A549 (cell line): ENCODE measurements around the gene SPIN3. TPM values are rescaled to one million over a fixed set of nuclear protein-coding genes. Genes with fewer than 3 reads are reported as not detected.

Experiments used
- ATAC-seq, 2 experiments: fragments of 200-7000 bp in 1 of 2; fragments of >200 bp in 1 of 2; cut with Nextera tagmentation in 1 of 2; cut with Tn5 transposase in 1 of 2; 3 replicates each; pipeline versions ENCODE4 v1.8.0 to v1.9.1; 2018 to 2020; ENCODE audit warnings: mild to moderate bottlenecking in 1 of 2, moderate library complexity in 1 of 2
- CTCF ChIA-PET: fragments of 300-600 bp; sonication (Branson Sonifier 250); formaldehyde crosslinking; extraction: SDS; loops from one replicate; lab custom pipeline; 2021; ENCODE audit warnings: antibody characterized with exemption, inconsistent platforms; lab: Yijun Ruan, JAX
- POLR2A ChIA-PET: fragments of 350-600 bp; formaldehyde crosslinking; extraction: SDS; loops from one replicate; lab custom pipeline; 2021; ENCODE audit warnings: antibody characterized with exemption, inconsistent platforms; lab: Yijun Ruan, JAX
- DNase-seq, 2 experiments: peaks; one replicate each; pipeline versions ENCODE4 v3.0.0 to v3.0.0-alpha.2; 2011 to 2016; ENCODE audit warnings: low read depth in 1 of 2, low spot score in 1 of 2
- FAIRE-seq: peaks from 2 replicates; lab custom pipeline; 2011; peaks lifted over from hg19 to GRCh38; lab: Jason Lieb, UNC
- H3K27ac ChIP-seq, 2 experiments: fragments of >200 bp; sonication (Bioruptor Twin); formaldehyde crosslinking; 3 replicates each; pipeline ENCODE4 v1.5.1; 2016 to 2017
- H3K4me1 ChIP-seq: fragments of >200 bp; sonication (Bioruptor Twin); formaldehyde crosslinking; 3 replicates; pipeline ENCODE4 v1.6.1; 2016
- H3K4me2 ChIP-seq: fragments of >200 bp; sonication (Bioruptor Twin); formaldehyde crosslinking; 3 replicates; pipeline ENCODE4 v1.6.1; 2016
- H3K4me3 ChIP-seq: fragments of >200 bp; sonication (Bioruptor Twin); formaldehyde crosslinking; 3 replicates; pipeline ENCODE4 v1.5.1; 2016
- H3K9me3 ChIP-seq: fragments of >200 bp; sonication (Bioruptor Twin); formaldehyde crosslinking; 3 replicates; pipeline ENCODE4 v1.6.1; 2016
- BHLHE40 ChIP-seq: IDR thresholded peaks from 2 replicates; pipeline ENCODE4 v1.6.1; 2012; ENCODE audit warnings: low read depth, low read length, inconsistent platforms
- CBX2 ChIP-seq: fragments of 200-600 bp; sonication (generic); IDR thresholded peaks from 2 replicates; pipeline ENCODE4 v1.6.1; 2016; ENCODE audit warnings: low read depth, mild to moderate bottlenecking, borderline replicate concordance
- CBX8 ChIP-seq: fragments of 200-600 bp; sonication (generic); IDR thresholded peaks from 2 replicates; pipeline ENCODE4 v1.6.1; 2016
- CEBPB ChIP-seq, 2 experiments: fragments of >200 bp in 1 of 2; sonication (Bioruptor Twin) in 1 of 2; formaldehyde crosslinking in 1 of 2; IDR thresholded peaks; 2 replicates each; pipeline ENCODE4 v1.6.1; 2012 to 2016
- CHD2 ChIP-seq: fragments of 150-350 bp; IDR thresholded peaks from 2 replicates; pipeline ENCODE4 v1.6.1; 2014; ENCODE audit warnings: low read length; ENCODE audit not compliant: partially characterized antibody
- ELK1 ChIP-seq: fragments of 150-350 bp; IDR thresholded peaks from 2 replicates; pipeline ENCODE4 v1.6.1; 2014; ENCODE audit warnings: low read depth, mild to moderate bottlenecking, low read length
- EP300 ChIP-seq, 2 experiments: fragments of >200 bp; sonication (Bioruptor Twin); formaldehyde crosslinking; IDR thresholded peaks; 2 replicates in 1 of 2; 3 replicates in 1 of 2; pipeline ENCODE4 v1.6.1; 2016 to 2017
- ESRRA ChIP-seq: fragments of 150-350 bp; IDR thresholded peaks from 2 replicates; pipeline ENCODE4 v1.6.1; 2014; ENCODE audit warnings: mild to moderate bottlenecking, low read length, borderline replicate concordance
- FOXS1 ChIP-seq: fragments of 250-450 bp; sonication (Bioruptor Pico); IDR thresholded peaks from 2 replicates; pipeline ENCODE4 v1.5.0; 2020; ENCODE audit warnings: mild to moderate bottlenecking, moderate library complexity
- GATA3 ChIP-seq: IDR thresholded peaks from 2 replicates; pipeline ENCODE4 v1.6.1; 2012; ENCODE audit warnings: borderline replicate concordance
- HEYL ChIP-seq: fragments of 250-450 bp; sonication (Bioruptor Pico); IDR thresholded peaks from 2 replicates; pipeline ENCODE4 v1.8.0; 2021; ENCODE audit warnings: mild to moderate bottlenecking, moderate library complexity
- HOXA7 ChIP-seq: fragments of 250-450 bp; sonication (Bioruptor Pico); IDR thresholded peaks from 2 replicates; pipeline ENCODE4 v1.5.0; 2020; ENCODE audit warnings: mild to moderate bottlenecking, moderate library complexity
- JUN ChIP-seq, 2 experiments: fragments of >200 bp; sonication (Bioruptor Twin); formaldehyde crosslinking; IDR thresholded peaks; 2 replicates in 1 of 2; 3 replicates in 1 of 2; pipeline ENCODE4 v1.6.1; 2016 to 2017
- KDM1A ChIP-seq: fragments of 200-600 bp; sonication (generic); IDR thresholded peaks from 2 replicates; pipeline ENCODE4 v1.6.1; 2016; ENCODE audit warnings: low read depth, mild to moderate bottlenecking
- KDM5A ChIP-seq: fragments of 200-600 bp; sonication (generic); IDR thresholded peaks from 2 replicates; pipeline ENCODE4 v1.6.1; 2016; ENCODE audit warnings: antibody characterized with exemption, mild to moderate bottlenecking
- MAFK ChIP-seq: fragments of 450-650 bp; IDR thresholded peaks from 2 replicates; pipeline ENCODE4 v1.6.1; 2014; ENCODE audit not compliant: partially characterized antibody
- PBX3 ChIP-seq: IDR thresholded peaks from 2 replicates; pipeline ENCODE4 v1.6.1; 2012
- RAD21 ChIP-seq, 2 experiments: fragments of >200 bp in 1 of 2; sonication (Bioruptor Twin) in 1 of 2; formaldehyde crosslinking in 1 of 2; IDR thresholded peaks in 1 of 2; conservative IDR thresholded peaks in 1 of 2; 2 replicates in 1 of 2; 3 replicates in 1 of 2; pipeline ENCODE4 v1.6.1; 2012 to 2018; ENCODE audit warnings: inconsistent platforms in 1 of 2
- RNF2 ChIP-seq: fragments of 200-600 bp; sonication (generic); IDR thresholded peaks from 2 replicates; pipeline ENCODE4 v1.6.1; 2016; ENCODE audit warnings: low read depth, mild to moderate bottlenecking, antibody characterized with exemption, moderate library complexity, borderline replicate concordance
- whole genome bisulfite sequencing: methylation state at CpG from one replicate; pipeline ENCODE4 v1.1.6; 2017; ENCODE audit errors: missing lambda C conversion rate; 5-methylcytosine and 5-hydroxymethylcytosine counted together
- polyA plus RNA-seq, 4 experiments: library from polyadenylated mRNA; depleted of rRNA in 3 of 4; stranded (reverse); fragments of >200 nt; fragmentation: RNase III in 1 of 4; extraction: RNeasy Plus Mini Kit Qiagen cat#74134 plus additional on column Dnase treatment in 1 of 4; gene quantifications; 2 replicates in 3 of 4; 3 replicates in 1 of 4; pipeline ENCODE4 v1.2.3, GENCODE V29; 2011 to 2017
- TF ChIP-seq, protein P1 (sequence below): fragments of 450-650 bp; IDR thresholded peaks from 2 replicates; pipeline ENCODE4 v1.6.1; 2014; ENCODE audit warnings: antibody characterized with exemption
- TF ChIP-seq, protein P2 (sequence below): fragments of >200 bp; sonication (Bioruptor Twin); formaldehyde crosslinking; IDR thresholded peaks from 3 replicates; pipeline ENCODE4 v1.6.1; 2016

The SPIN3 gene
- polyA plus RNA-seq, 2 of the 4 experiments (the other 2 are of a cell fraction): 10.3 to 17.5 TPM

DNA sequence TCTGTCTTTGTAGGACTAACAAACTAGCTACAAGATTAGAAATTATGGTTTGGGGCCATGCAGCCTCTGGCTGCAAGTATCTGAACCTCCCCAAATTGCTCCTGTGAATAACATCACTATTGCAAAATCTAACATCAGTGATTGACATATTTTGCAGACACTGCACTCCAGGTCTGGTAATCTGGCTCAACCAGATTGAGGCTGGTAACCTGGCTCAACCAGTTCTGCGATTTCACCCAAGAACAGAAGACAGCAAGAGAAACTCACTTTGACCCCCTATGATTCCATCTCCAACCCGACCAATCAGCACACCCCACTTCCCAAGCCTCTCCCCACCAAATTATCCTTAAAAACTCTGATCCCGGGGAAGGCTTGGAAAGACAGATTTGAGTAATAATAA lies 20.9 kb downstream of the SPIN3 start (continued):
- TF ChIP-seq, protein P1, sequence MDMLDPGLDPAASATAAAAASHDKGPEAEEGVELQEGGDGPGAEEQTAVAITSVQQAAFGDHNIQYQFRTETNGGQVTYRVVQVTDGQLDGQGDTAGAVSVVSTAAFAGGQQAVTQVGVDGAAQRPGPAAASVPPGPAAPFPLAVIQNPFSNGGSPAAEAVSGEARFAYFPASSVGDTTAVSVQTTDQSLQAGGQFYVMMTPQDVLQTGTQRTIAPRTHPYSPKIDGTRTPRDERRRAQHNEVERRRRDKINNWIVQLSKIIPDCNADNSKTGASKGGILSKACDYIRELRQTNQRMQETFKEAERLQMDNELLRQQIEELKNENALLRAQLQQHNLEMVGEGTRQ: no peak
- TF ChIP-seq, protein P2, sequence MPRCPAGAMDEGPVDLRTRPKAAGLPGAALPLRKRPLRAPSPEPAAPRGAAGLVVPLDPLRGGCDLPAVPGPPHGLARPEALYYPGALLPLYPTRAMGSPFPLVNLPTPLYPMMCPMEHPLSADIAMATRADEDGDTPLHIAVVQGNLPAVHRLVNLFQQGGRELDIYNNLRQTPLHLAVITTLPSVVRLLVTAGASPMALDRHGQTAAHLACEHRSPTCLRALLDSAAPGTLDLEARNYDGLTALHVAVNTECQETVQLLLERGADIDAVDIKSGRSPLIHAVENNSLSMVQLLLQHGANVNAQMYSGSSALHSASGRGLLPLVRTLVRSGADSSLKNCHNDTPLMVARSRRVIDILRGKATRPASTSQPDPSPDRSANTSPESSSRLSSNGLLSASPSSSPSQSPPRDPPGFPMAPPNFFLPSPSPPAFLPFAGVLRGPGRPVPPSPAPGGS: no peak

DNA sequence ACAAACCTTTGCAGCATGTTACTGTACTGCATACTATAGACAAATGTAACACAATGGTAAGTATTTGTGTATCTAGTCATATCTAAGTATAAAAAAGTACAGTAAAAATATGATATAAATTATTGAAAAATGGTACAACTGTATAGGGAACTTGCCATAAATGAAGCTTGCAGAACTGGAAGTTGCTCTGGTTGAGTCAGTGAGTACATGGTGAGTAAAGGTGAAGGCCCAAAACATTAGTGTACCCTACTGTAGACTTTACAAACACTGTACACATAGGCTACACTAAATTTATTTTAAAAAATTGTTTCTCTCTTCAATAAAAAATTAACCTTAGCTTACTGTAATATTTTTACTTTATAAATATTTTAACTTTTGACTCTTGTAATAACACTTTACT lies 25.8 kb downstream of the SPIN3 start:
- DNase-seq (no peak), ATAC-seq (no peak), FAIRE-seq (peak; percentile 91)
- ChIA-PET CTCF (no interaction called here), POLR2A (no interaction called here)
- no peak overlapping the region for H3K4me3 ChIP-seq
- H3K27ac ChIP-seq: no peak overlapping the region
- TF ChIP-seq ESRRA (no peak), CBX2 (no peak), KDM5A (no peak), ELK1 (no peak), FOXS1 (no peak), RAD21 (conservative IDR thresholded peaks at IDR 0.05 in 1 of 2, IDR thresholded peaks at IDR 0.05 in 1 of 2) (no peak), GATA3 (no peak), EP300 (IDR thresholded peaks at IDR 0.05) (no peak)
- H3K4me2 ChIP-seq: no peak overlapping the region
- no peaks in the 10 kb centered on the region for H3K9me3 ChIP-seq
- peaks cover 3% of the 10 kb centered on the region; the same call in 1 of the 3 replicates for H3K4me1 ChIP-seq

DNA sequence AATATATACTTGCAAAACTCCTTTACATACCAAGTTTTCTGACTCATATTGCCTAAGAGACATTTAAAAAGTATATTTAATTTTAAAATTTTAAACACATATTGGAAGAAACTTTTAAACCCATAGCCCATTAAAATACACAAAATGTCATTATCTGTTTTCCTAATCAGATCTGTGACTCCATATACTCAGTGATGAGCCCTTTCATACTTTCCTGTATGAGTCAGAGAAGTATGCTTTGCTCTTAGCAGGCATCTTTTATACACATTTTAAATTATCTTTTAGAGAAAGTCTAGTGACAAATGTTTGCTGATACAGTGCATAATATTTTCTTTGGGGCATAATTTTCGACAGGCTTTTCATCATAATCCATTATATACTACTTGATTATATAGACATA lies 26.4 kb downstream of the SPIN3 start:
- 42% methylated on average over 1 of the region's 1 CpG for WGBS
- POLR2A ChIA-PET: no interaction called here
- peaks cover 3% of the 10 kb centered on the region; the same call in 1 of the 3 replicates for H3K4me1 ChIP-seq
- no peak overlapping the region for H3K4me2 ChIP-seq
- no peak for DNase-seq
- no peaks in the 10 kb centered on the region for H3K9me3 ChIP-seq
- no peak overlapping the region for H3K4me3 ChIP-seq
- no peak for ATAC-seq
- CTCF ChIA-PET: no interaction called here
- TF ChIP-seq CBX8: no peak
- no peak for TF ChIP-seq CEBPB (IDR thresholded peaks at IDR 0.05)
- no peak for TF ChIP-seq JUN (IDR thresholded peaks at IDR 0.05)
- TF ChIP-seq HEYL (CRISPR knock-in tag): no peak
- no peak for TF ChIP-seq MAFK
- TF ChIP-seq BHLHE40: no peak
- no peak for TF ChIP-seq CHD2
- no peak for TF ChIP-seq PBX3
- no peak for TF ChIP-seq HOXA7 (CRISPR knock-in tag)
- no peak for TF ChIP-seq RNF2
- TF ChIP-seq, protein P2: no peak
- TF ChIP-seq KDM1A: no peak
- TF ChIP-seq, all 56 proteins: peak for 0
- no peak for FAIRE-seq
- H3K27ac ChIP-seq: no peak overlapping the region
